ENCODE results near the gene WNK2.

WNK2 gene

GRCh38 chr9:93300175-93300572 lies 116.2 kb downstream of the WNK2 start:
- DNase-seq = no peak

GRCh38 chr9:93300585-93301081 lies 116.7 kb downstream of the WNK2 start:
- DNase-seq = no peak

GRCh38 chr9:93301291-93301811 lies 117.4 kb downstream of the WNK2 start:
- no peak for DNase-seq

- no peak for DNase-seq
Measured at GRCh38 chr9:93301911-93302541, 118.1 kb downstream of the WNK2 start.

- no peak for DNase-seq
Measured at GRCh38 chr9:93302586-93303257, 118.8 kb downstream of the WNK2 start.

GRCh38 chr9:93303258-93303771 lies 119.4 kb downstream of the WNK2 start:
- DNase-seq = no peak

GRCh38 chr9:93303806-93304573 lies 120.1 kb downstream of the WNK2 start:
- no peak for DNase-seq

GRCh38 chr9:93304574-93305496 lies 120.9 kb downstream of the WNK2 start:
- no peak for DNase-seq

GRCh38 chr9:93305497-93306020 lies 121.6 kb downstream of the WNK2 start:
- DNase-seq = no peak

GRCh38 chr9:93306081-93306480 lies 122.1 kb downstream of the WNK2 start:
- DNase-seq = no peak

GRCh38 chr9:93306579-93307091 lies 122.7 kb downstream of the WNK2 start:
- no peak for DNase-seq

GRCh38 chr9:93307468-93308157 lies 123.7 kb downstream of the WNK2 start:
- no peak for DNase-seq

GRCh38 chr9:93308158-93308602 lies 124.2 kb downstream of the WNK2 start:
- DNase-seq = no peak

- no peak for DNase-seq
Measured at GRCh38 chr9:93308676-93309075, 124.7 kb downstream of the WNK2 start.

GRCh38 chr9:93309889-93310425 lies 126.0 kb downstream of the WNK2 start:
- DNase-seq = no peak

GRCh38 chr9:93315118-93315517 lies 131.2 kb downstream of the WNK2 start:
- DNase-seq = no peak

GRCh38 chr9:93315960-93316359 lies 132.0 kb downstream of the WNK2 start:
- no peak for DNase-seq

- DNase-seq = no peak
Measured at GRCh38 chr9:93316726-93317494, 133.0 kb downstream of the WNK2 start.

GRCh38 chr9:93317495-93318094 lies 133.7 kb downstream of the WNK2 start:
- DNase-seq = no peak

Measured in DMS153 (cell line).